GM18502 (cell line): ENCODE data around the gene URM1.
"Not testable (repeated sequence)": the region's sequence is repeated elsewhere in the genome, so short reads cannot be mapped to it uniquely, and the experiment has no call there.

Experiments used
- ATAC-seq: cut with Tn5 transposase; IDR thresholded peaks from one replicate; pipeline ENCODE4 v1.9.1; 2021; ENCODE audit warnings: mild to moderate bottlenecking; ENCODE audit not compliant: unreplicated experiment, poor library complexity

The URM1 gene

DNA sequence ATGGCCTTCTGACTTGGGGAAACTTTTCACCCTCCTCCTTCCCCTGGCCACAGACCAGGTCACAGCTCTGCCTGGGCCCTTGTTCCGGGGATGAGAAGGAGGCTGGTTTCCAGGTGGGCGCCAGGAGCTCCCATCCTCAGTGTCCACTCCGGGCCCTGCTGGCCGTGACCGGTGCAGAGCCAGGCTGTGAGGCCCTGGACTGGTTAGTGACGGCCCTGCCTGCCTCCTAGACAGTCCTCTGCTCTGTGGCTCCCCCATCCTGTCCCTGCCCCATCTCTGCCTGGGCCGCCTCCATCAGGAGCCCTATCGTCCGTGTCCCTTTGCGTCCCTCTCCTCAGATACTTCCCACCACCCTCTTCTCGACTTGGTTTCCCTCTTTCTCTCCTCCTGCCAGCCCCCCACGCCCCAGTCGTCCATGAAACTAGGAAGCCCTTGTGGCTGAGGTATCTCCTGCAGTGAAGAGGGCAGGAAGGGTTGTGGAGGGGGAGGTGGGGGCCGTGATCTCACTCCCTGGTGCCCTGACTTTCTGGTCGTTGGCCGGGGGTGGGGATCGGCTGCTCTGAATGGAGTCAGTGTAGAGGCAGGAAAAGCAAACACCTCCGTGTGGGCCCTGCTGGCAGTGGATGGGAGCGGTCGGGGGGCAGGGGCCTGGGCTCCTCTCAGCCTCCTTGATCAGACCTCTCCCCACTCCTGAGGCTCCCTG lies 34.1 kb downstream of the URM1 start:
- no peak for ATAC-seq

- no peak for ATAC-seq
Measured at GRCh38 chr9:128405780-128406171, 34.6 kb downstream of the URM1 start.

DNA sequence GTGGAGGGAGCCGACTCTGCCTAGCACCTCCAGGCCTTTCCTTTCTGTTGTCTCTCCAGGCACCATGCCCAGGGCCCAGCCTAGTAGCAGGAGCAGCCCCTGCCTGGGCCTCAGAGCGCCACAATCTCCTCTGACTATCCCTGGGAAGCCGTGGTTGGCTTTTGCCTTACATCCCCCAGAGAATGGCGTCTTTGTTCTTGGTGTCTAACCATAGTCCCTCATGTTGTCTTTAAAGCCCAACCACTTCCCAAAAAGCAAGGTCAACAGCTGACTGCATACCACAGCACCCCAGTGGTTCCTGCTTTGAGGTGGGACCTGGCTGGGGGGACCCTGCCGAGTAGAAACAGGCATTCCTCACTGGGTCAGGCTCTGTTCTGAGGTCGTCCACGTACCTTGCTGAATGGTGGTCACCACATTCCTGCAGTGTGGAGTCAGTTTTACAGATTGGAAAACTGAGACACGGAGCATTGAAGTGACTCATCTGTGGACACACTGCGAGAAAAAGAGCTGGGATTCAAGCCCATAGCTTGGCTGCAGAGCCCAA lies 35.7 kb downstream of the URM1 start:
- ATAC-seq: no peak

- no peak for ATAC-seq
Measured at GRCh38 chr9:128408963-128409431, 37.8 kb downstream of the URM1 start.

- no peak for ATAC-seq
Measured at GRCh38 chr9:128409450-128409849, 38.3 kb downstream of the URM1 start.

DNA sequence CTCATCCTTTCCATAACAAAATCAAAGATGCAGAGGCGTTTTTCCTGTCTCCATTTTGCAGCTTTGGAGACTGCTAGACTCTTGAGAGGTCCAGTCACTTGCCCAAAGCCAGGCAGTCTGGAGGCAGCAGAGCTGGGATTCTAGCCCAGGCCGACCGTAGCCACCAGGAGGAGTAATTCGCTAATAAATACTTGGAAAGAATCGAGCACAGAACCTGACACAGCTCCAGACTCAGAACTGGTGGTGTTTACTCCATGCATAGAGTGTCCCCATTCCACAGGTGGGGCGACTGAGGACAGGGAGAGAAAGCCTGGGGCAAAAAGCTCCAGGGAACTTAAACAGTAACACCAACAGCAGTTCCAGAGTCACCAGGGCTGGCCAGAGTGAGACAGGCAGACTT lies 38.8 kb downstream of the URM1 start:
- no peak for ATAC-seq

DNA sequence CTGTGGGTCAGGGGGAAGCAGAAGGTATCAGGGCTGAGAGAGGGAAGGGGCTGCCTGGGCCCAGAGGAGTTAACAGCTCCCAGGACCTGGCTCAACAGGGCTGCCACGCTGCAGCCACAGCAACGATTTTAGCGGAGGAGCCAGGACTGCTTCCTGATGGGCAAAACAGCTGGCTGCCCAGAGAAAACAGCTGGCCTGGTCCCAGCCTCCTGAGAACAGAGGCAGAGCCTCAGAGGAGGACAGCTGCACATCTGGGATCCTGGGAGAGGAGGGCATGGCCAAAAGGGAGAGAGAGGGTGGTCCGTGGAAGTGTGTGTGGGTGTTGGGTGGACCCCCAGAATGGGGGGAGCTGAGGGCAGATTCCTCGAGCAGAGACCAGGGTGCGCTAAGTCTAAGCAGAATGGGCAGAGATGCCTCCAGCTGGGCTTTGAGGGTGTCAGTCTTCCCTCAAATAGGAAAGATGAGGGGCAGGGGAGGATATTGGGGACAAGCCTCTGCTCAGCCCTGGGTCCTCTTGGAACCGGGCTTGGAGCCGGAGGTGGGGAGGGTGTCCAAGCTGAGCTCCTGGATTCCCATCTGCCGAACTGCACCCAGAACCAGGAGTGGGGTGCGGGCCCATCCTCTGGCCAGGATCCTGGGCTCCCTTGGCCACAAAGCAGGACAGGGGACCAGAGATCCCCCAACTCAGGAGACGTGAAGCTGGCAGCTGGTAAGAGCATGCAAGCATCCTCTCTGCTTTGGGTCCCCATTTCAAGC lies 40.4 kb downstream of the URM1 start:
- no peak for ATAC-seq

DNA sequence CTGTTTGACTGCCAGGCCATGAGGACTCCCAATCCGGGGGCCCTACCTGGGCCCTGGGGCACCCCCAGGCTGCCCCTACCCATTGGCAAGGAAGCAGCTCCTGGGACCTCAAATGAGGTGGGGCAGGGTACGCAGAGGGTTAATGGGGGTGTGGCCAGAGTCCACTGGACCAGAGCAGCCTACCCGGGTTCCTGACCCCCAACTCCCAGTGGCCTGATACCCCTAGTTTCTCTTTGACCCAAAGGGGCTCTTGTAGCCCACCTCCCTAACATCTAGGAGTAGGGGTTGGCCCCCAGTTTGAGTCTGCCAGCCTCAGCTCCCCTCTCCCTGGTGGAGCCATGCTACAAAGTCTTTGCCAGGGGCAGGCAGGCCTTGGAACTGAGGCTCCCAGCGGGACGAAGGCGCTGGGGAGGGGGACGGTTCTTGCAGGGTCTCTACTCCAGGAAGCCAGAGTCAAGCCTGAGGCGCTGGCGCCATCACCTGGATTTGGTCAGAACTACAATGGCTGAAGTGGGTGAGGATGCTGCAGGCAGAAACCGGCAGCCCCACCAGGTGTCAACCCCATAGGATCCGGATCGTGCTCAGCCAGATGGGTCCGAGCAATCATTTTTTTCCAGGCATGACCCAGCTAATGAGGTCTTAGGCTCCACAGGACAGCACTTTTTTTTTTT lies 41.1 kb downstream of the URM1 start:
- ATAC-seq: no peak

GRCh38 chr9:128413728-128414127 lies 42.6 kb downstream of the URM1 start:
- not testable (repeated sequence) for ATAC-seq

DNA sequence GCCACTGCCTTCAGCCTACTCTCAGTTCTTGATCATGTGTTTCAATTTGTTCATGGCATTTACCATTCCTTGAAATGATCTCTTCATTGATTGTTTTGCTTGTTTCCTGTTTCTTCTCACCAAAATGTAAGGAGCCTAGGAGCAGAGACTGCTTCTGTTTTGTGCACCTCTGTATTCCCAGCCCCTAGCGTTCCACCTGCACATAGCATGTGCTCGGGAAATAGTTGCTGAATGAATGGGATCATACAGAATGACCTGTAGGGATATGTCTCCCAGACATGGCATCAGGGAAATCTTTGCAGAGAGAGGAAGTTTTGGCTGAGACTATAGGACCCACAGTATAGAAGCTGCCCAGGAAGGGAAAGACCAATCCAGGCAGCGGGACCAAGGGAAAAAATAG lies 43.3 kb downstream of the URM1 start:
- no peak for ATAC-seq

GRCh38 chr9:128415281-128415680 lies 44.1 kb downstream of the URM1 start:
- ATAC-seq: no peak

DNA sequence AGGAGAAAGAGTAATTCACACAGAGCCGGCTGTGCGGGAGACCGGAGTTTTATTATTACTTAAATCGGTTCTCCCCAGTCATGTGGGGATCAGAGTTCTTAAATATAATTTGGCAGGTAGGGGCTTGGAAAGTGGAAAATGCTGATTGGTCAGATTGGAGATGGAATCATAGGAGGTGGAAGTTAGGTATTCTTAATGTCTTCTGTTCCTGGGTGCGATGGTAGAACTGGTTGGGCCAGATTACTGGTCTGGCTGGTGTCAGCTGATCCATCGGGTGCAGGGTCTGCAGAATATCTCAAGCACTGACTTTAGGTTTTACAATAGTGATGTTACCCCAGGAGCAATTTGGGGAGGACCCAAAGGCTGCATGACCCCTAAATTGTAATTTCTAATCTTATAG lies 44.8 kb downstream of the URM1 start:
- no peak for ATAC-seq

DNA sequence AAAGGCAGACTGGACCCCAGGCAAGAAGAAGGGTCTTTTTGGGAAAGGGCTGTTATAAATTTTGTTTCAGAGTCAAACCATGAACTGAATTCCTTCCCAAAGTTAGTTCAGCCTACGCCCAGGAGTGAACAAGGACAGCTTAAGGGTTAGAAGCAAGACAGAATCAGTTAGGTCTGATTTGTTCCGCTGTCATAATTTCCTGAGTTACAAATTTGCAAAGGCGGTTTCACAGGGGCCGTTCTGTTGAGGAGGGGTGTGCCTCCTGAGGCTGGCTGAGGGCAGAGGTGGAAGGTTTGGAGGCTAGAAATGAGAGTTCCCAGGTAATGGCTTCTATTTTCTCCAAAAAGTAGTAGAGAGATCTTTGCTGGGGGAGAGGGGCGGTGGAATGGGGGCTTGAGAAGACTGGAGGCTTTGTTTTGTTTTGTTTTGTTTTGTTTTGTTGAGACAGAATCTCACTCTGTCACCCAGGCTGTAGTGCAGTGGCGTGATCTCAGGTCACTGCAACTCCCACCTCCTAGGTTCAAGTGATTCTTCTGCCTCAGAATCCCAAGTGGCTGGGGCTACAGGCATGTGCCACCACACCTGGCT lies 45.4 kb downstream of the URM1 start:
- ATAC-seq: no peak

DNA sequence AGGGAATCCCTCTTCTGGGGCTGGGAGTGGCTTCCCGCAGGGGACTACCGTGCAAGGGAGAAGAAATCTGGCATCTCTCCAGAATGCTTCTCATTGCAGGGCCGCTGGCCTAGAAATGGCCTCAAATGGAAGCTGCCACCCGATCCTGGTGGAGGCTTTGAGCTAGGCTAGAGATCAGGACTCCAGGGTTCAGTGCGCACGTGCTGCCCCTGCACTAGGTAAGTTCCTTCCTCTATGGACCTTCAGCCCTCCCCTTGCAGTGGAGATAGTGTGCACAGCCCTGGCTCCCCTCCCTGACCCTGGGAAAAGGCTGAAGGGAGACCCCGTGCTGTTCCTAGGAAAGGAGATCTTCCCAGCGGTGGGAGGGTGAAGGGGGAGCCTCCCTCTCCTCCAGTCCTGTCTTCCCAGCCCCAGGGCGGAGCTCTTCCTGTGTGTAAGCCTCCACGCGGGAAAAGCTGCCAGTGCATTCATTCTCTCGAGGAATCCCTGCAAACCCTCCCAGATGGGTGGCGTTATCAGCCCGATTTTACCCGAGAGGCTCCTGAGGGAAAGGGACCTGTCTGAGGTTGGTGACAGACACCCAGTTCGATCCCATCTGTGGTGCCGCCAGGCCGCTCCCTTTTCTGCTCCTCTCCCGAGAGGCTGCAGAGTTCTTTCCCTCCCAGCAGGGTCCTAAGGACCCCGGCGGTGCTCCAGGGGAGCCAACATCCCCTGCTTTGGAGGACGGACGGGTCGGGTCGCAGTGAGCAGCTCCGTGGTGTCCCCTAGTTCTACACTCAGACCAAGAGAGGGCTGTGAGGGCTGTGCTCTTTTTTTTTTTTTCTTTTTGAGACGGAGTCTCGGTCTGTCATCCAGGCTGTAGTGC lies 48.1 kb downstream of the URM1 start:
- no peak for ATAC-seq

GRCh38 chr9:128420060-128420650 lies 49.0 kb downstream of the URM1 start:
- ATAC-seq: peak; percentile 73

- peak; percentile 78 for ATAC-seq
Measured at GRCh38 chr9:128420651-128421481, 49.7 kb downstream of the URM1 start, which contains the start of gene CERCAM. Gene CERCAM (plus strand): TSS chr9:128420857. CDS start chr9:128420878, 21 bp downstream.

- ATAC-seq: no peak
Measured at GRCh38 chr9:128421482-128421996, 50.4 kb downstream of the URM1 start.
